Neural crest cell (in vitro differentiated cells): ENCODE measurements around the gene CMSS1. TPM values are rescaled to one million over a fixed set of nuclear protein-coding genes. Genes with fewer than 3 reads are reported as not detected.

Source experiments
- DNase-seq: peaks from one replicate; pipeline ENCODE4 v3.0.0; 2021; ENCODE audit warnings: low read depth, mixed read lengths, low spot score
- H3K27ac Mint-ChIP-seq: one replicate; pipeline ENCODE4 v1.8.0; 2021; ENCODE audit warnings: mild to moderate bottlenecking, mixed read lengths; ENCODE audit not compliant: unreplicated experiment
- H3K27me3 Mint-ChIP-seq: 2 replicates; pipeline ENCODE4 v1.8.0; 2021; ENCODE audit warnings: low read depth, mild to moderate bottlenecking, mixed read lengths
- H3K36me3 Mint-ChIP-seq: 2 replicates; pipeline ENCODE4 v1.8.0; 2021; ENCODE audit warnings: low read depth, mild to moderate bottlenecking, mixed read lengths
- H3K4me1 Mint-ChIP-seq: 2 replicates; pipeline ENCODE4 v1.8.0; 2021; ENCODE audit warnings: mixed read lengths
- H3K4me3 Mint-ChIP-seq: one replicate; pipeline ENCODE4 v1.8.0; 2021; ENCODE audit warnings: mild to moderate bottlenecking, mixed read lengths
- H3K9me3 Mint-ChIP-seq: 2 replicates; pipeline ENCODE4 v1.8.0; 2021; ENCODE audit warnings: mixed read lengths
- CTCF ChIP-seq: fragments of 200-600 bp; sonication (generic); conservative IDR thresholded peaks from 2 replicates; pipeline ENCODE4 v1.5.0; 2021; ENCODE audit warnings: antibody characterized with exemption, mild to moderate bottlenecking
- total RNA-seq: library from RNA; stranded (reverse); gene quantifications from 2 replicates; pipeline ENCODE4 v1.2.1, GENCODE V29; 2021

Gene CMSS1
- total RNA-seq, 1 donor from 2014 or later, result 60.9 TPM

- peaks cover 2% of the 10 kb centered on the region for H3K36me3 Mint-ChIP-seq
- no peak overlapping the region for H3K27ac Mint-ChIP-seq
- no peak for TF ChIP-seq CTCF
- no peaks in the 10 kb centered on the region for H3K27me3 Mint-ChIP-seq
- peaks cover 26% of the 10 kb centered on the region for H3K4me1 Mint-ChIP-seq
- DNase-seq, result no peak
- peaks cover 8% of the 10 kb centered on the region for H3K9me3 Mint-ChIP-seq
- no peak overlapping the region for H3K4me3 Mint-ChIP-seq
Measured at GRCh38 chr3:99927671-99928457, 110.2 kb downstream of the CMSS1 start.

GRCh38 chr3:99928771-99929744, 111.4 kb downstream of the CMSS1 start:
- Mint-ChIP-seq H3K27me3 (no peaks in the 10 kb centered on the region), H3K4me3 (no peak overlapping the region), H3K9me3 (no peaks in the 10 kb centered on the region), H3K36me3 (peaks cover 2% of the 10 kb centered on the region), H3K27ac (peak overlapping the region; percentile 39), H3K4me1 (peaks cover 33% of the 10 kb centered on the region)
- no peak for DNase-seq
- peak; percentile 32 for TF ChIP-seq CTCF

GRCh38 chr3:99929745-99930139, 112.1 kb downstream of the CMSS1 start:
- Mint-ChIP-seq H3K27me3 (no peaks in the 10 kb centered on the region), H3K27ac (peak overlapping the region; percentile 39), H3K9me3 (no peaks in the 10 kb centered on the region), H3K4me1 (peaks cover 40% of the 10 kb centered on the region), H3K36me3 (peaks cover 2% of the 10 kb centered on the region), H3K4me3 (no peak overlapping the region)
- DNase-seq, result no peak
- TF ChIP-seq CTCF, result no peak

GRCh38 chr3:99931059-99931458, 113.4 kb downstream of the CMSS1 start:
- Mint-ChIP-seq H3K9me3 (peaks cover 5% of the 10 kb centered on the region), H3K4me1 (peaks cover 53% of the 10 kb centered on the region), H3K4me3 (no peak overlapping the region), H3K36me3 (no peaks in the 10 kb centered on the region), H3K27me3 (no peaks in the 10 kb centered on the region), H3K27ac (no peak overlapping the region)
- no peak for TF ChIP-seq CTCF
- no peak for DNase-seq

GRCh38 chr3:99933971-99934750, 116.5 kb downstream of the CMSS1 start:
- Mint-ChIP-seq H3K9me3 (peaks cover 5% of the 10 kb centered on the region), H3K36me3 (no peaks in the 10 kb centered on the region)

More at GRCh38 chr3:99933971-99934750, 116.5 kb downstream of the CMSS1 start:
- Mint-ChIP-seq H3K27ac (no peak overlapping the region), H3K4me3 (no peak overlapping the region), H3K27me3 (no peaks in the 10 kb centered on the region), H3K4me1 (peaks cover 62% of the 10 kb centered on the region)
- no peak for TF ChIP-seq CTCF
- no peak for DNase-seq
